Peyer's patch (tissue), 4 donors: ENCODE measurements around the gene TUBB3. TPM values are rescaled to one million over a fixed set of nuclear protein-coding genes. Genes with fewer than 3 reads are reported as not detected.

ENCODE experiments used
- DNase-seq, 3 donors: peaks; one replicate each; pipeline ENCODE4 v3.0.0-alpha.2; 2017 to 2019
- H3K27ac ChIP-seq, 4 donors: fragments of 200-600 bp; sonication (generic); one replicate each; pipeline ENCODE4 v1.5.1; 2016 to 2019
- H3K27me3 ChIP-seq, 2 donors: fragments of 200-600 bp; sonication (generic); one replicate each; pipeline ENCODE4 v1.5.1; 2019
- H3K36me3 ChIP-seq, 3 donors: fragments of 200-600 bp; sonication (generic); one replicate each; pipeline ENCODE4 v1.5.1; 2016 to 2019
- H3K4me1 ChIP-seq, 4 donors: fragments of 200-600 bp; sonication (generic); one replicate each; pipeline ENCODE4 v1.5.1; 2016 to 2019
- H3K4me3 ChIP-seq, 4 donors: fragments of 200-600 bp; sonication (generic); 1 replicate in 3 of 4; 2 replicates in 1 of 4; pipeline ENCODE4 v1.5.1; 2016 to 2019; ENCODE audit warnings: mild to moderate bottlenecking in 1 of 4
- H3K9me3 ChIP-seq, 4 donors: fragments of 200-600 bp; sonication (generic); one replicate each; pipeline ENCODE4 v1.5.1; 2016 to 2019; ENCODE audit warnings: mild to moderate bottlenecking in 1 of 4
- CTCF ChIP-seq, 6 experiments: fragments of 450-650 bp in 4 of 6; fragments of 200-600 bp in 2 of 6; sonication (generic) in 1 of 6; IDR thresholded peaks; one replicate each; pipeline ENCODE4 v1.5.1; 2017 to 2019; ENCODE audit warnings: antibody characterized with exemption in 6 of 6, mild to moderate bottlenecking in 3 of 6, moderate library complexity in 1 of 6
- POLR2A ChIP-seq, 2 donors: fragments of 450-650 bp; IDR thresholded peaks; one replicate each; pipeline ENCODE4 v1.5.1; 2017; ENCODE audit warnings: antibody characterized with exemption in 2 of 2, mild to moderate bottlenecking in 2 of 2, moderate library complexity in 2 of 2
- total RNA-seq, 4 donors: library from RNA; depleted of rRNA; stranded (reverse); fragments of >200 nt; gene quantifications; one replicate each; pipeline ENCODE4 v1.1.0, GENCODE V29; 2016

TUBB3 gene
- total RNA-seq, 4 donors from 2014 or later: 2.1 to 12.4 (median 4.6) TPM

- Histone ChIP-seq H3K4me1 (peaks cover 0 to 37% (median 4%) of the 10 kb centered on the region in 4 donors), H3K9me3 (no peaks in the 10 kb centered on the region), H3K27me3 (no peaks in the 10 kb centered on the region), H3K36me3 (peaks cover 0 to 12% (median 0%) of the 10 kb centered on the region in 3 donors), H3K4me3 (peak overlapping the region in 2 of 4 donors; percentile 87 to 95), H3K27ac (peak overlapping the region in 3 of 4 donors; percentile 20 to 96 (median 96))
- TF ChIP-seq POLR2A (IDR thresholded peaks at IDR 0.05): peak in 1 of 2 donors; percentile 39
- TF ChIP-seq CTCF (IDR thresholded peaks at IDR 0.05): no peak
- DNase-seq: peak in 1 of 3 donors; percentile 66
These were observed 50.7 kb downstream of the TUBB3 start for GRCh38 chr16:89973654-89974335.

GRCh38 chr16:89974870-89975269 is 51.7 kb downstream of the TUBB3 start:
- no peaks in the 10 kb centered on the region for H3K9me3 ChIP-seq
- no peak for TF ChIP-seq POLR2A (IDR thresholded peaks at IDR 0.05)
- no peak for TF ChIP-seq CTCF (IDR thresholded peaks at IDR 0.05)
- H3K27ac ChIP-seq: peak overlapping the region in 3 of 4 donors; percentile 21 to 96 (median 61)
- peaks cover 0 to 21% (median 0%) of the 10 kb centered on the region in 3 donors for H3K36me3 ChIP-seq
- H3K4me3 ChIP-seq: no peak overlapping the region
- DNase-seq: peak in 1 of 3 donors; percentile 56
- no peaks in the 10 kb centered on the region for H3K27me3 ChIP-seq
- peaks cover 0 to 37% (median 4%) of the 10 kb centered on the region in 4 donors for H3K4me1 ChIP-seq

GRCh38 chr16:89981414-89981813 is 58.3 kb downstream of the TUBB3 start:
- peak in 1 of 3 donors; percentile 22 for DNase-seq
- H3K27ac ChIP-seq: no peak overlapping the region
- H3K4me1 ChIP-seq: no peaks in the 10 kb centered on the region
- TF ChIP-seq CTCF (IDR thresholded peaks at IDR 0.05): no peak
- no peak for TF ChIP-seq POLR2A (IDR thresholded peaks at IDR 0.05)
- H3K27me3 ChIP-seq: no peaks in the 10 kb centered on the region
- H3K4me3 ChIP-seq: no peak overlapping the region
- H3K9me3 ChIP-seq: no peaks in the 10 kb centered on the region
- peaks cover 0 to 84% (median 0%) of the 10 kb centered on the region in 3 donors for H3K36me3 ChIP-seq

GRCh38 chr16:89982318-89982717 is 59.2 kb downstream of the TUBB3 start:
- no peak for TF ChIP-seq CTCF (IDR thresholded peaks at IDR 0.05)
- no peak for TF ChIP-seq POLR2A (IDR thresholded peaks at IDR 0.05)
- H3K27ac ChIP-seq: no peak overlapping the region
- H3K27me3 ChIP-seq: no peaks in the 10 kb centered on the region
- DNase-seq: no peak
- no peaks in the 10 kb centered on the region for H3K4me1 ChIP-seq
- no peaks in the 10 kb centered on the region for H3K9me3 ChIP-seq
- peaks cover 0 to 93% (median 0%) of the 10 kb centered on the region in 3 donors for H3K36me3 ChIP-seq
- H3K4me3 ChIP-seq: no peak overlapping the region

GRCh38 chr16:89983536-89983935 is 60.4 kb downstream of the TUBB3 start:
- peaks cover 0 to 94% (median 0%) of the 10 kb centered on the region in 3 donors for H3K36me3 ChIP-seq
- no peaks in the 10 kb centered on the region for H3K27me3 ChIP-seq
- TF ChIP-seq CTCF (IDR thresholded peaks at IDR 0.05): no peak
- no peak for TF ChIP-seq POLR2A (IDR thresholded peaks at IDR 0.05)
- H3K27ac ChIP-seq: no peak overlapping the region
- no peaks in the 10 kb centered on the region for H3K9me3 ChIP-seq
- no peaks in the 10 kb centered on the region for H3K4me1 ChIP-seq
- no peak for DNase-seq
- no peak overlapping the region for H3K4me3 ChIP-seq
